GM12873 (cell line): ENCODE measurements around the gene NENF.

Experiments used
- CTCF ChIP-seq: IDR thresholded peaks from 2 replicates; pipeline ENCODE4 v1.5.1; 2012; ENCODE audit warnings: low read depth, mild to moderate bottlenecking, moderate library complexity, low read length, control low read depth; ENCODE audit not compliant: insufficient read depth; ENCODE audit errors: missing control alignments

The NENF gene

GRCh38 chr1:212432272-212432660 is 454 bp upstream of the NENF start:
- TF ChIP-seq CTCF, result no peak

- TF ChIP-seq CTCF, result no peak
These were observed 1.1 kb downstream of the NENF start for GRCh38 chr1:212433577-212434462.

- no peak for TF ChIP-seq CTCF
These were observed 2.3 kb downstream of the NENF start for GRCh38 chr1:212434992-212435391.

GRCh38 chr1:212437179-212437798 is 4.6 kb downstream of the NENF start:
- no peak for TF ChIP-seq CTCF

- TF ChIP-seq CTCF, result no peak
These were observed 6.1 kb downstream of the NENF start for GRCh38 chr1:212438831-212439237.

- TF ChIP-seq CTCF, result no peak
These were observed 7.7 kb downstream of the NENF start for GRCh38 chr1:212440419-212440818.

GRCh38 chr1:212442408-212442807 is 9.7 kb downstream of the NENF start:
- TF ChIP-seq CTCF, result no peak
